ENCODE measurements around the gene MFSD2A.
A peak's percentile ranks its signal among the peaks of the same experiment; 100 is the strongest.
"Not testable (repeated sequence)": the region's sequence is repeated elsewhere in the genome, so short reads cannot be mapped to it uniquely, and the experiment has no call there.

MFSD2A gene

GRCh38 chr1:39940980-39941871, 13.7 kb upstream of the MFSD2A start:
- DNase-seq: no peak

- DNase-seq: no peak
These were observed 11.3 kb upstream of the MFSD2A start for GRCh38 chr1:39943471-39944290.

DNA sequence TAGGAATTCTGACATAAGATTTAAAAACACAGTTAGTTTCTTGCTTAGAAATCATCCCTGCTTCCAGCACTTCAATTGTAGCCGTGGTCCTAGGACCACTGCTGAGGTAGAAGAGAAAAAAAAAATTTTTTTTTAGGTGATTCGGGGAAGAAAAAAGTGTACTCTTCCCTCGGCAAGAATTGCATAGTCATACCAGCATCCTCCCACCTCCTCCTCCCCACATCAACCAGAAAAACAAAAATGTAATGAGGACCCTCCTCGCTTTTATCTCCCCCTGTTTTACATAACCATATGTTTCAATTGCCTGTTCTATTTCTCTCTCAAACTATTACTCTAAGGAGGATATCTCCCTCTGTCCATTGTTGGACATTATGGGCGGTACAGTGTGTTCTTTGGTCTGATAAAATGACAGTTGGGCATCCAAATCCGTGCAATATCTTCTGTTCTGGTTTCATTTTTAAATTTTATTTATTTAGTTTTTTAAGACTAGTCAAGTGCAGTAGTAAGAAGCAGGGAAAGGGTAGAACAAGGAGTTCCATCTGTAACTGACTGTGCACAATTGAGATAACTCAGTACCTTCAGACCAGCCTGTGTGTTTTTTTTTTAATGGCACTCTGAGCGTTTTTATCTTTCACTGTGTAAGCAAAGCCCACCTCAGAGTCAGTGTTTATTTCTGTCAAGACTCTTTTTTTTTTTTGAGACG, 10.4 kb upstream of the MFSD2A start:
- no peak for DNase-seq

DNA sequence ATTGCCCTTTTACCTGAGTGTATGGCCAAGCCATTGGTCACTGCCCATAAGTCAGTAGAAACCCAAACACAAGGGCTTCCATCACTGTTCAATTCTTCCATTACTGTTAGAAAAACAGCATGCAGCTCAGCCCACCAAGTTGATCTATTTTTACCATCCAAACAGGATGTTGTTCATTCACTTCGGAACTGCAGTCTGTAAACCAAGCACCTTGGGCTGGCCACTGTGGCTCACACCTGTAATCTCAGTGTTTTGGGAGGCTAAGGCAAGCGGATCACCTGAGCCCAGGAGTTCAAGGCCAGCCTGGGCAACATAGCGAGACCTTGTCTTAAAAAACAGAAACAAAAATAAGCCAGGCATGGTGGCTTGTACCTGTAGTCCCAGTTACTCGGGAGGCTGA, 8.7 kb upstream of the MFSD2A start:
- no peak for DNase-seq

- no peak for DNase-seq
These were observed 7.7 kb upstream of the MFSD2A start for GRCh38 chr1:39947260-39947659.

GRCh38 chr1:39949891-39950290, 5.1 kb upstream of the MFSD2A start:
- DNase-seq: no peak

DNA sequence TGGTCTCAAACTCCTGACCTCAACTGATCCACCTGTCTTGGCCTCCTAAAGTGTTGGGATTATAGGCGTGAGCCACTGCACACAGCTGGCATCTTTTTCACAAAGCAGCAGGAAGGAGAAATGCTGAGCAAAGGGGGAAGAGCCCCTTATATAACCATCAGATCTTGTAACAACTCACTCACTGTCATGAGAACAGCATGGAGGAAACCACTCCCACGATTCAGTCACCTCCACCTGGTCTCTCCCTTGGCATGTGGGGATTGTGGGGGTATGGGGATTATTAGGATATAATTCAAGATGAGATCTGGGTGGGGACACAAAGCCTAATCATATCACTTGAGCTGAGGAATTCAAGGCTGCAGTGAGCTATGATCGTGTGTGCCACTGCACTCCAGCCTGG, 3.0 kb upstream of the MFSD2A start:
- no peak for DNase-seq

DNA sequence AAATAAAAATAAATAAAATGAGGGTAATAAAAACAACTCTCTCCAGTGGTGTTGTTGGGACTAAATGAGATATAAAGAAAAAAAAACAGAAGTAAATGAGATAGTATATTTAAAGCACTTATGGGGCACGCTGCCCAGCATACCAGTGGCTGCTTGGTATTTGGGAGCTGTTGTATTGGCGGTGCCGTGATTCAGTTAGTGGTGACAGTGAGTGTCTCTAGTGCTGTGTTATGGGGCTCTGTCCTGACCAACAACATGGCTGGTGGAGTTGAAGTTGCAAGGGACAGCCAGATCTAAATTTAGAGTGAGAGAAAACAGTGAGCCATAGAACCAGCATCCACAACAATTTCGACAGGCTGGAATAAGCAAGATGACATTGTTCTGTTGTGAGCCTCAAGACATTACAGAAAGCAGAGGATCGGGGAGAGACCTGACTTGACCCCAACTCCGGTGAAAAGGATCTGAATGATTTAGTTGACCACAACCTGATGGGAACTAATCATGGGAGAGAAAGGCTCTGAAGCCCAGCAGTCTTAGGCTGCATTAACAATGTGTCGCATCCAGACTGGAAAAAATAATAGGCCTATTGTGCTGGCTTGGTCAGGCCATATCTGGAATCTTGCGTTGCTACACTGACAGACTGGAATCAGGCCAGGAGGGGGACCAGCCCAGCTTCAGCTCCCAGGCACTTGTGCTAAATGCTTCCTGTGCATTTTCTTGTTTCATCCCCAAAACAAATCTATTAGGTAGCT, 2.4 kb upstream of the MFSD2A start:
- no peak for DNase-seq

- DNase-seq: peak in 1 of 2 experiments; percentile 12
These were observed 548 bp upstream of the MFSD2A start for GRCh38 chr1:39954324-39954869.

DNA sequence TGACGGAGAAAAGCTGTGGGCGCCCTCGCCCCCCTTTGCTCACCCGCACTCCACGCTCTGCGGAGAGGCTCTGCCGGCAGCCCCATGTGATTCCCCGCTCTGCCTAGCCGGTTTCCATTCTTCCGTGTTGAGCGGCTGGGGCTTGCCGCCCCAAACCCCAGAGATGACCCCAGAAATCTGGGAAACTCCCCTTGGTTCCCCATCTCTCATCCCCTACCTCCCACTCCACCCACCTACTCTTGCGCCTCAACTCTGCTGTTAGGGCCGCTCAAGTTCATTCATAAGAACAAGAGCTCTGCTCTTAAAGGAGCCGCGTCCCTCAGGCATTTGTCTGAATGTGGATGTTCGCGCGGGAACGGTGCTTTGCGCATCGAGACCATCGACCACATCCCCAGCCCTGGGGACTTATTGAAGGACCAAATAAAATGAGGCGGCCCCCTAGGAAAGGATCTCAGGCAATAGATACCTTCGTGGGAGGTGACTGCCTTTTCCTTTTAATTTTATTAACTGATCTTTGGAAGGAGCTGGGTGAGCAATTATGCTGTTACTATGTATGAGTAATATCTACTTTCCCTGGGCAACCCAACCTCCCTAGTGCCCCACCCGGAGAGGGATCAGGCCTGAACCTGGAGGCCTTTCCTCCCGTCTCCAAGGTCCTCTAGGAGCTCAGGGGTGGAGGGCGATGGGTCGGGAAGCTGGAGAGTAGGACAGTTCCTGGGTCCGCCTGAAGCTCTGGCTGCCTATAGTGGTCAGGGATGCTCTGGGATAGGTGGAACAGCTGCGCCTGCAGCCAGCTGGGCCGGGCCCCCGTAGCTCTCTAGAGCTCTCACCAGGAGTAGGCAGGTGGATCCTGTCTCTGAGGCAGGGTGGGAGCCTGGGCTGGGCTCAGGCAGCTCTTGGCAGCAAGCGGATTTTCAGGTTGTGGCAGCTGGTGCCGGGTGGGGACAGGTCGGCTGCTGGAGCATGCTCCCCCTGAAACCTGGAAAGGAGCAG, 898 bp downstream of the MFSD2A start:
- peak; percentile 76 to 85 for DNase-seq

DNA sequence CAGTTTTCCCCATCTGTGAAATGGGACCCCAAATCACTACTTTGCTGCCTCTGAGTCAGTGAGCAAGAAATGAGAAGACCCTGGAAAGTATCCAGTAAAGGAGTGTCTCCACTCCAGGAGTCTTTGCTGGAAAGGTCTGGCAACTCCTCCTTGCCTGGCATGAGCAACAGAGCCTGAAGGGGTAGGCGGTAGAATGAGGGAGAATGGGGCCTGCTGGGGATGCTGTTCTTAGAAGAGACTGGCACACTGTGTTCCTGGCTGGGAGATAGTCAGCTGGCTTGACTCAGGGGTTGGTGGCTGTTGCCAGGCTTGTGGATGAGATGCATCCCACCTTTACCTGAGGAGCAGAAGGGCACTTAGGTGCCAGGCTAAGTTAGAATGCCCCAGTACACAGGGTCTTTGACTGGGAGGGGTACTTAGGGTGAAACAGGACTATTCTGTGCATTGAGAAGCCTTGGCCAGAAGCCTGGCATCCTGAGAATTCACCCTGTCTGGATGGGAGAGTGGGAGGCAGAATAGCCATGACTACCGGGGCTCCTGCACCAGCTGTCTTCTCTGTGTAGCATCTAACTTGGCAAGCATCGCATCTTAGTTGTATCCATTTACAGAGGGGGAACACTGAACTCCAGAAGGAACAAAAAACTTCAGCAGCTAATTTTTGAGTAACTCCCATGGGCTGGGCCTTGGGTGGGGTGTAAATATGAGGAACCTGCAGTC, 2.5 kb downstream of the MFSD2A start:
- no peak for DNase-seq

DNA sequence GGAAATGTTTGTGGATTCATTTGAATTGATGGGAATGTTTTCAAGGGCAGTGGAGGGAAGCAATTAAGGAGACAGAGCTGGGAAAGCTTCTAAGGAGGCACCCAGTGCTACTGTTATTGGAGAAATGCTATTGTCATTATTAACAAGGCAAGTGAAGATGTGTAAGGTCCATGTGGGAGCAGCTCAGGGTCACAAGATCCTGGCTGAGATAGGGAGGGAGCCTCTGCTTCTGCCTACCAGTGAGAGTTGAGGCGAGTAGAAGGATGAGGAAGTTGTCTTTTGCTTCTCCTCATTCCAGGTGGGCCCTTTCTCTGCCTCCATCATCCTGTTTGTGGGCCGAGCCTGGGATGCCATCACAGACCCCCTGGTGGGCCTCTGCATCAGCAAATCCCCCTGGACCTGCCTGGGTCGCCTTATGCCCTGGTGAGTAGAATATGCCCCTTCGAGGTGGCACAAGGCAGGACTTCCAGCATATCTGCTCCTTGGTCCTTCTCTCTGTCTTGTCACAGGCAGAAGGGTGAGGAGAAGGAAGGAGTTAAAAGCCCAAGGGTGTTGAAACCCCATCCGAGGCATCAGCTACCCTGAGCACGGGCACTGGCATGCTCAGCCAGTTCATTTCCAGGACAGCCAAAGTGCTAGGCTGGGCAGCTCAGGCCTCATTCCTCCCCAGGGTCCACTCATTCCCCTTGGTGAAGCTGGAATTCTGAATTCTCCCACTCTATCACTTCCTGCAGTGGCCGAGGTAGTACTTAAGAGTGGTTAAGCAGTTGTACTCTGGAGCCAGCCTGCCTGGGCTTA, 3.7 kb downstream of the MFSD2A start:
- no peak for DNase-seq

- DNase-seq: no peak
These were observed 4.8 kb downstream of the MFSD2A start for GRCh38 chr1:39959651-39960333.

GRCh38 chr1:39960431-39960958, 5.5 kb downstream of the MFSD2A start:
- peak; percentile 90 to 93 for DNase-seq

GRCh38 chr1:39962450-39962825, 7.5 kb downstream of the MFSD2A start:
- DNase-seq: no peak

GRCh38 chr1:39962964-39963363, 8.0 kb downstream of the MFSD2A start:
- not testable (repeated sequence) for DNase-seq

GRCh38 chr1:39964552-39964951, 9.6 kb downstream of the MFSD2A start:
- DNase-seq: no peak

- no peak for DNase-seq
These were observed 10.1 kb downstream of the MFSD2A start for GRCh38 chr1:39965044-39965443.

- DNase-seq: no peak
These were observed 14.1 kb downstream of the MFSD2A start for GRCh38 chr1:39969048-39969447.
